Measurements from ENCODE around the gene AP3S2.
"Not testable (repeated sequence)": the region's sequence is repeated elsewhere in the genome, so short reads cannot be mapped to it uniquely, and the experiment has no call there.

AP3S2 gene
- long read RNA-seq, donor 1, full-length matches to known transcripts: 34 of 34 reads
- long read RNA-seq, donor 1, partial matches to known transcripts: 0 of 34 reads
- long read RNA-seq, donor 1, other reads (novel, unspliced or antisense): 0 of 34 reads
- long read RNA-seq, donor 2, partial matches to known transcripts: 0 of 4 reads
- long read RNA-seq, donor 2, other reads (novel, unspliced or antisense): 0 of 4 reads
- long read RNA-seq, donor 3, full-length matches to known transcripts: 5 of 5 reads
- long read RNA-seq, donor 3, partial matches to known transcripts: 0 of 5 reads
- long read RNA-seq, donor 3, other reads (novel, unspliced or antisense): 0 of 5 reads
- long read RNA-seq, donor 4, full-length matches to known transcripts: 10 of 10 reads
- long read RNA-seq, donor 4, partial matches to known transcripts: 0 of 10 reads
- long read RNA-seq, donor 4, other reads (novel, unspliced or antisense): 0 of 10 reads
- long read RNA-seq, donor 5, full-length matches to known transcripts: 18 of 18 reads
- long read RNA-seq, donor 5, partial matches to known transcripts: 0 of 18 reads
- long read RNA-seq, donor 5, other reads (novel, unspliced or antisense): 0 of 18 reads
- long read RNA-seq, donor 6, full-length matches to known transcripts: 11 of 11 reads
- long read RNA-seq, donor 6, partial matches to known transcripts: 0 of 11 reads
- long read RNA-seq, donor 6, other reads (novel, unspliced or antisense): 0 of 11 reads
- long read RNA-seq, donor 7: 0 reads
- long read RNA-seq, donor 8, full-length matches to known transcripts: 16 of 16 reads
- long read RNA-seq, donor 8, partial matches to known transcripts: 0 of 16 reads
- long read RNA-seq, donor 8, other reads (novel, unspliced or antisense): 0 of 16 reads

- DNase-seq: peak; percentile 98
These were observed at the start of gene AP3S2 for GRCh38 chr15:89893696-89894447. AP3S2 (minus strand) TSS chr15:89893994; CDS start chr15:89893949, 45 bp downstream.

GRCh38 chr15:89939910-89940309, 46.1 kb upstream of the AP3S2 start:
- no peak for DNase-seq

- not testable (repeated sequence) for DNase-seq
These were observed 45.6 kb upstream of the AP3S2 start for GRCh38 chr15:89939377-89939776.

- DNase-seq: no peak
These were observed 43.9 kb upstream of the AP3S2 start for GRCh38 chr15:89937365-89938350.

GRCh38 chr15:89936786-89937265, 43.0 kb upstream of the AP3S2 start:
- DNase-seq: no peak

GRCh38 chr15:89936051-89936785, 42.4 kb upstream of the AP3S2 start:
- DNase-seq: no peak

GRCh38 chr15:89932880-89933279, 39.1 kb upstream of the AP3S2 start:
- DNase-seq: no peak

- no peak for DNase-seq
These were observed 34.6 kb upstream of the AP3S2 start for GRCh38 chr15:89928421-89928820.

GRCh38 chr15:89926158-89926557, 32.4 kb upstream of the AP3S2 start:
- DNase-seq: no peak

- DNase-seq: no peak
These were observed 23.8 kb upstream of the AP3S2 start for GRCh38 chr15:89917442-89918101.

- no peak for DNase-seq
These were observed 22.9 kb upstream of the AP3S2 start for GRCh38 chr15:89916660-89917059.

GRCh38 chr15:89912674-89913396, 19.0 kb upstream of the AP3S2 start, which contains the start of gene ARPIN:
ARPIN (minus strand) TSS chr15:89912952; CDS start chr15:89912835, 117 bp downstream.
- DNase-seq: peak; percentile 89

- peak; percentile 75 for DNase-seq
These were observed 18.4 kb upstream of the AP3S2 start for GRCh38 chr15:89912145-89912673.

- DNase-seq: no peak
These were observed 17.3 kb upstream of the AP3S2 start for GRCh38 chr15:89910891-89911626.

GRCh38 chr15:89909611-89910010, 15.8 kb upstream of the AP3S2 start:
- DNase-seq: no peak

GRCh38 chr15:89908226-89908625, 14.4 kb upstream of the AP3S2 start:
- DNase-seq: no peak

GRCh38 chr15:89907289-89907688, 13.5 kb upstream of the AP3S2 start:
- DNase-seq: no peak

- no peak for DNase-seq
These were observed 12.1 kb upstream of the AP3S2 start for GRCh38 chr15:89905846-89906378.
